OCI-LY3 (cell line): Measurements from ENCODE around the gene COL6A3.

Experiments used
- H2AFZ ChIP-seq: fragments of 200-600, 300-600 bp; shearing (Covaris generic); 2 replicates; pipeline ENCODE4 v1.6.0; 2014; ENCODE audit warnings: antibody characterized with exemption, low read depth, low read length
- H3K27ac ChIP-seq: fragments of 200-600, 300-600 bp; sonication (generic); 2 replicates; pipeline ENCODE4 v1.5.1; 2014; ENCODE audit warnings: mild to moderate bottlenecking, low read length, moderate library complexity, mixed read lengths
- H3K27me3 ChIP-seq: fragments of 200-600, 300-600 bp; sonication (generic); 2 replicates; pipeline ENCODE4 v1.6.1; 2014; ENCODE audit warnings: low read depth, low read length, mixed read lengths
- H3K36me3 ChIP-seq: fragments of 200-600, 300-600 bp; sonication (generic); replicated peaks from 2 replicates; pipeline ENCODE3; 2014; ENCODE audit warnings: low read depth, low read length, mixed read lengths
- H3K4me1 ChIP-seq: fragments of 300-600, 200-600 bp; sonication (generic); 2 replicates; pipeline ENCODE4 v1.6.1; 2014; ENCODE audit warnings: low read length, mixed read lengths
- H3K4me2 ChIP-seq: fragments of 200-600, 300-600 bp; sonication (generic); 2 replicates; pipeline ENCODE4 v1.6.1; 2014; ENCODE audit warnings: low read length, mixed read lengths
- H3K4me3 ChIP-seq: fragments of 300-600, 200-600 bp; sonication (generic); 2 replicates; pipeline ENCODE4 v1.5.1; 2014; ENCODE audit warnings: antibody characterized with exemption, mild to moderate bottlenecking, low read length, moderate library complexity
- H3K79me2 ChIP-seq: fragments of 300-600, 200-600 bp; shearing (Covaris generic); 2 replicates; pipeline ENCODE4 v1.6.1; 2014; ENCODE audit warnings: mild to moderate bottlenecking, low read length, mixed read lengths
- H3K9ac ChIP-seq: fragments of 300-600, 200-600 bp; shearing (Covaris generic); 2 replicates; pipeline ENCODE4 v1.6.0; 2014; ENCODE audit warnings: mild to moderate bottlenecking, low read length, moderate library complexity
- H3K9me3 ChIP-seq: fragments of 200-600, 300-600 bp; shearing (Covaris generic); 2 replicates; pipeline ENCODE4 v1.6.1; 2014; ENCODE audit warnings: low read length, mixed read lengths; ENCODE audit not compliant: insufficient read depth
- H4K20me1 ChIP-seq: fragments of 200-600, 300-600 bp; sonication (generic); 2 replicates; pipeline ENCODE4 v1.6.1; 2016; ENCODE audit warnings: low read length, mixed read lengths; ENCODE audit not compliant: insufficient read depth
- CTCF ChIP-seq: fragments of 200-600, 300-600 bp; sonication (generic); IDR thresholded peaks from 2 replicates; pipeline ENCODE4 v1.5.1; 2014; ENCODE audit warnings: antibody characterized with exemption, low read length, low read depth
- EZH2phosphoT487 ChIP-seq: fragments of 200-600 bp; shearing (Covaris generic); IDR thresholded peaks from 2 replicates; pipeline ENCODE4 v1.6.1; 2018; ENCODE audit warnings: antibody characterized with exemption, mixed run types, low read depth

The COL6A3 gene

GRCh38 chr2:237280939-237281338 lies 133.0 kb downstream of the COL6A3 start:
- Histone ChIP-seq H3K36me3 (no peaks in the 10 kb centered on the region), H3K9me3 (no peaks in the 10 kb centered on the region), H2AFZ (no peak overlapping the region), H3K27me3 (no peaks in the 10 kb centered on the region), H3K79me2 (no peaks in the 10 kb centered on the region), H4K20me1 (no peaks in the 10 kb centered on the region), H3K4me1 (no peaks in the 10 kb centered on the region), H3K4me3 (no peak overlapping the region), H3K27ac (no peak overlapping the region), H3K4me2 (no peak overlapping the region), H3K9ac (no peak overlapping the region)
- TF ChIP-seq EZH2phosphoT487, result no peak
- TF ChIP-seq CTCF, result no peak

GRCh38 chr2:237280229-237280628 lies 133.7 kb downstream of the COL6A3 start:
- Histone ChIP-seq H3K4me3 (no peak overlapping the region), H3K79me2 (no peaks in the 10 kb centered on the region), H3K36me3 (no peaks in the 10 kb centered on the region), H3K9ac (no peak overlapping the region), H3K4me1 (no peaks in the 10 kb centered on the region), H3K27ac (no peak overlapping the region), H4K20me1 (no peaks in the 10 kb centered on the region), H3K27me3 (no peaks in the 10 kb centered on the region), H3K4me2 (no peak overlapping the region), H3K9me3 (no peaks in the 10 kb centered on the region), H2AFZ (no peak overlapping the region)
- TF ChIP-seq EZH2phosphoT487 (no peak), CTCF (no peak)

GRCh38 chr2:237279012-237279768 lies 134.8 kb downstream of the COL6A3 start:
- Histone ChIP-seq H3K9ac (no peak overlapping the region), H3K27ac (no peak overlapping the region), H3K27me3 (no peaks in the 10 kb centered on the region), H4K20me1 (no peaks in the 10 kb centered on the region), H3K79me2 (no peaks in the 10 kb centered on the region), H3K4me2 (no peak overlapping the region), H3K4me3 (no peak overlapping the region), H2AFZ (no peak overlapping the region), H3K4me1 (no peaks in the 10 kb centered on the region), H3K36me3 (no peaks in the 10 kb centered on the region), H3K9me3 (no peaks in the 10 kb centered on the region)
- no peak for TF ChIP-seq EZH2phosphoT487
- TF ChIP-seq CTCF, result no peak

- no peaks in the 10 kb centered on the region for H3K27me3 ChIP-seq
- H3K27ac ChIP-seq, result no peak overlapping the region
- H3K4me2 ChIP-seq, result no peak overlapping the region
- H2AFZ ChIP-seq, result no peak overlapping the region
- H3K4me1 ChIP-seq, result no peaks in the 10 kb centered on the region
- no peak overlapping the region for H3K4me3 ChIP-seq
- TF ChIP-seq CTCF (no peak), EZH2phosphoT487 (no peak)
- no peaks in the 10 kb centered on the region for H3K79me2 ChIP-seq
- no peaks in the 10 kb centered on the region for H4K20me1 ChIP-seq
- H3K36me3 ChIP-seq, result no peaks in the 10 kb centered on the region
- H3K9me3 ChIP-seq, result no peaks in the 10 kb centered on the region
- no peak overlapping the region for H3K9ac ChIP-seq
These were observed 135.4 kb downstream of the COL6A3 start for GRCh38 chr2:237278568-237278967.
